PFSK-1 (cell line): ENCODE data around the gene MOB3A.

Experiments
- POLR2AphosphoS5 ChIP-seq: IDR thresholded peaks from 2 replicates; pipeline ENCODE4 v1.6.1; 2012; ENCODE audit warnings: low read depth, mild to moderate bottlenecking, control low read depth, low read length, moderate library complexity
- REST ChIP-seq, 2 experiments: IDR thresholded peaks; 2 replicates each; pipeline versions ENCODE4 v1.6.1 to v1.8.0; 2011 to 2012; ENCODE audit warnings: low read depth in 2 of 2, low read length in 2 of 2, control low read depth in 1 of 2, inconsistent platforms in 1 of 2, mild to moderate bottlenecking in 1 of 2, moderate library complexity in 1 of 2; ENCODE audit not compliant: insufficient read depth in 1 of 2
- SIN3A ChIP-seq: IDR thresholded peaks from 2 replicates; pipeline ENCODE4 v1.6.1; 2012; ENCODE audit warnings: mild to moderate bottlenecking, low read length, moderate library complexity, borderline replicate concordance; ENCODE audit not compliant: insufficient read depth
- TAF1 ChIP-seq: IDR thresholded peaks from 2 replicates; pipeline ENCODE4 v1.6.1; 2012; ENCODE audit warnings: low read length, control low read depth, borderline replicate concordance; ENCODE audit not compliant: insufficient read depth

DNA sequence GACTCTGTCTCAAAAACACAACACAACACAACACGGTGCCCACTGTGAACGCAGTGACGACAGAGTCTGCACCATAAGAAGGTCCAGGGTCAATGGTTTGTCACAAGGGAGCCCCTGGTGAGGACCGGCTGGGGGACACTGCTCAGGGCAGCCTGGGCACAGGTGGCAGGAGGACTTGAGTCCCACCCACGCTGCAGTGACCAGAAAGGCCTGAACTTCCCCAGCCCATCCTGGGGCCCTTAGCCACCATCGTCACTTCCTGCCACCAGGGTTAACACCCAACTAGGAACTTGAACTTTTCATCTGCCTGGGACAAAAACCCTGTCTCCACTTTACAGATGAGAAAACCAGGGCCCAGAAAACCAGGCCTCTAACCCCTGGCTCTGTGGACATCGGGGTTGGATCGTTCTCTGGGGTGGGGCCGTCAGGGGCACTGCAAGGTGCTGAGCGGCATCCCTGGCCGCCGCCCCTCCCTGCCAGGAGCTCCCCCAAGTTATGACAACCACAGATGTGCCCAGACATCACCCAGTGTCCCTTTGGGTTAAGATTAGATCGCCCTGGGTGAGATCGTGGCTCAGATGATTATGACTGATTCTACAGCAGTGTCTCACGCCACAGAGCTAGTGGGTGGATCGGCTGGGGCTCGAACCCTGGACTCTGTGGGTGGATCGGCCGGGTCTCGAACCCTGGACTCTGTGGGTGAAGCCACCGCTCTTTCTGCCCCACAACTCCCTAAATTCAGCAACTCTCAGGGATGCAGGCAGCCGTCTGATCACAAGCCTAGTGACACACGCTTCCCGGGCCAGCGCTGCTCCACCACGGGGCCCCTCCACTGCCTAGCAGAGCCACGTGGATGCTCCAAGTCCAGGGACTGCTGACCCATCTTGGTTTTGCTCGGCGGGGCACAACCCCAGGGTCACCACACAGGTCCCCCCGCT is 14.0 kb downstream of the MOB3A start:
- TF ChIP-seq POLR2AphosphoS5 (no peak), REST (IDR thresholded peaks at IDR 0.05; ENCODE audit: insufficient read depth in 1 of 2, low read depth in 2 of 2, low read length in 2 of 2) (no peak), TAF1 (no peak), SIN3A (no peak)
